Neural crest cell (in vitro differentiated cells): ENCODE results near the gene SLC6A13. TPM values are rescaled to one million over a fixed set of nuclear protein-coding genes. Genes with fewer than 3 reads are reported as not detected.

Source experiments
- DNase-seq: peaks from one replicate; pipeline ENCODE4 v3.0.0; 2021; ENCODE audit warnings: low read depth, mixed read lengths, low spot score
- H3K27ac Mint-ChIP-seq: one replicate; pipeline ENCODE4 v1.8.0; 2021; ENCODE audit warnings: mild to moderate bottlenecking, mixed read lengths; ENCODE audit not compliant: unreplicated experiment
- H3K27me3 Mint-ChIP-seq: 2 replicates; pipeline ENCODE4 v1.8.0; 2021; ENCODE audit warnings: low read depth, mild to moderate bottlenecking, mixed read lengths
- H3K36me3 Mint-ChIP-seq: 2 replicates; pipeline ENCODE4 v1.8.0; 2021; ENCODE audit warnings: low read depth, mild to moderate bottlenecking, mixed read lengths
- H3K4me1 Mint-ChIP-seq: 2 replicates; pipeline ENCODE4 v1.8.0; 2021; ENCODE audit warnings: mixed read lengths
- H3K4me3 Mint-ChIP-seq: one replicate; pipeline ENCODE4 v1.8.0; 2021; ENCODE audit warnings: mild to moderate bottlenecking, mixed read lengths
- H3K9me3 Mint-ChIP-seq: 2 replicates; pipeline ENCODE4 v1.8.0; 2021; ENCODE audit warnings: mixed read lengths
- total RNA-seq: library from RNA; stranded (reverse); gene quantifications from 2 replicates; pipeline ENCODE4 v1.2.1, GENCODE V29; 2021
- TF ChIP-seq, protein P1 (sequence below): fragments of 200-600 bp; sonication (generic); conservative IDR thresholded peaks from 2 replicates; pipeline ENCODE4 v1.5.0; 2021; ENCODE audit warnings: antibody characterized with exemption, mild to moderate bottlenecking

The SLC6A13 gene
- total RNA-seq, 1 donor from 2014 or later, result 0.30 TPM

DNA sequence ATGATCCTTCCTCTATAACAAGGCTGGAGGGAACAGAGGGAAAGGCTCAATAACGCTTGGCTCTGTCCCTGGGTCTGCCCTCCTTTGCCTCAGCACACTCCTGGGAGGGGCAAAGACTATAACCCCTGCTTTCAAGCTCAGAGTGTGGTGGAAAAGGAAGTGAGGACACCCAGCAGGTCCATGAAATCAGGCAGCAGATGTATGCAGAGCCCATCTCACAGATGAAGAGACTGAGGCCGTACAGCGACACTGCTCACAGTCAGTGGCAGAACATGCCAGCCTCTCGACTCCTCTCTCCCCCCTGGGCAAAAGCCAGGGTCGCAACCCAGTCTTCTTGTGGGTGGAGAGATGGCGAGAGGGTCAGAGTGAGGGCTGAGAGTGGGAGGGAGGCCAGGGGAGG is 88.5 kb downstream of the SLC6A13 start:
- Mint-ChIP-seq H3K4me1 (peaks cover 33% of the 10 kb centered on the region), H3K36me3 (no peaks in the 10 kb centered on the region), H3K9me3 (no peaks in the 10 kb centered on the region), H3K27ac (peak overlapping the region; percentile 50), H3K27me3 (peaks cover 3% of the 10 kb centered on the region), H3K4me3 (no peak overlapping the region)
- TF ChIP-seq, protein P1, sequence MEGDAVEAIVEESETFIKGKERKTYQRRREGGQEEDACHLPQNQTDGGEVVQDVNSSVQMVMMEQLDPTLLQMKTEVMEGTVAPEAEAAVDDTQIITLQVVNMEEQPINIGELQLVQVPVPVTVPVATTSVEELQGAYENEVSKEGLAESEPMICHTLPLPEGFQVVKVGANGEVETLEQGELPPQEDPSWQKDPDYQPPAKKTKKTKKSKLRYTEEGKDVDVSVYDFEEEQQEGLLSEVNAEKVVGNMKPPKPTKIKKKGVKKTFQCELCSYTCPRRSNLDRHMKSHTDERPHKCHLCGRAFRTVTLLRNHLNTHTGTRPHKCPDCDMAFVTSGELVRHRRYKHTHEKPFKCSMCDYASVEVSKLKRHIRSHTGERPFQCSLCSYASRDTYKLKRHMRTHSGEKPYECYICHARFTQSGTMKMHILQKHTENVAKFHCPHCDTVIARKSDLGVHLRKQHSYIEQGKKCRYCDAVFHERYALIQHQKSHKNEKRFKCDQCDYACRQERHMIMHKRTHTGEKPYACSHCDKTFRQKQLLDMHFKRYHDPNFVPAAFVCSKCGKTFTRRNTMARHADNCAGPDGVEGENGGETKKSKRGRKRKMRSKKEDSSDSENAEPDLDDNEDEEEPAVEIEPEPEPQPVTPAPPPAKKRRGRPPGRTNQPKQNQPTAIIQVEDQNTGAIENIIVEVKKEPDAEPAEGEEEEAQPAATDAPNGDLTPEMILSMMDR, result no peak
- DNase-seq, result no peak

DNA sequence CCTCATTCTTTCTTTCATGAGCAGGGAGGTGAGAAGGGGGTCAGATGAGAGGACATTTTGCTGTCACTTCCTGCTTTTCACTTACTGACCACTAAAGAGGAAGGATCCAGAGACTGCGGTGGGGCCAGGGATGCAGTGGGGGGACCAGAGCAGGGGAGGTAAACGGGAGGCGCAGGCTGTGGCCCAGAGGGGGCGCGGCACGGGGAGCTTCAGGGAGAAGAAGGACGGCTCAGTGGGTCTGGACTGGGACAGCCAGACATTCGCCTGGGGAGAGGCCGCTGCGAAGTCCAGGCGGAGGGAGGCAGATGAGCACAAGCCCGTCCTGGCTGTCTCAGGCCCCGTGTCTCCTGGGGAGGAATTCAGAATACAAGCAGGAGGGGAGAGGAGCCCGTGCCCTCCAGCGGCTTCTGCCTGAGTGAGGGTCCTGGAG is 89.9 kb downstream of the SLC6A13 start:
- Mint-ChIP-seq H3K9me3 (no peaks in the 10 kb centered on the region), H3K27ac (peak overlapping the region; percentile 43), H3K36me3 (no peaks in the 10 kb centered on the region), H3K4me1 (peaks cover 44% of the 10 kb centered on the region), H3K27me3 (peaks cover 3% of the 10 kb centered on the region), H3K4me3 (no peak overlapping the region)
- TF ChIP-seq, protein P1, result no peak
- no peak for DNase-seq

DNA sequence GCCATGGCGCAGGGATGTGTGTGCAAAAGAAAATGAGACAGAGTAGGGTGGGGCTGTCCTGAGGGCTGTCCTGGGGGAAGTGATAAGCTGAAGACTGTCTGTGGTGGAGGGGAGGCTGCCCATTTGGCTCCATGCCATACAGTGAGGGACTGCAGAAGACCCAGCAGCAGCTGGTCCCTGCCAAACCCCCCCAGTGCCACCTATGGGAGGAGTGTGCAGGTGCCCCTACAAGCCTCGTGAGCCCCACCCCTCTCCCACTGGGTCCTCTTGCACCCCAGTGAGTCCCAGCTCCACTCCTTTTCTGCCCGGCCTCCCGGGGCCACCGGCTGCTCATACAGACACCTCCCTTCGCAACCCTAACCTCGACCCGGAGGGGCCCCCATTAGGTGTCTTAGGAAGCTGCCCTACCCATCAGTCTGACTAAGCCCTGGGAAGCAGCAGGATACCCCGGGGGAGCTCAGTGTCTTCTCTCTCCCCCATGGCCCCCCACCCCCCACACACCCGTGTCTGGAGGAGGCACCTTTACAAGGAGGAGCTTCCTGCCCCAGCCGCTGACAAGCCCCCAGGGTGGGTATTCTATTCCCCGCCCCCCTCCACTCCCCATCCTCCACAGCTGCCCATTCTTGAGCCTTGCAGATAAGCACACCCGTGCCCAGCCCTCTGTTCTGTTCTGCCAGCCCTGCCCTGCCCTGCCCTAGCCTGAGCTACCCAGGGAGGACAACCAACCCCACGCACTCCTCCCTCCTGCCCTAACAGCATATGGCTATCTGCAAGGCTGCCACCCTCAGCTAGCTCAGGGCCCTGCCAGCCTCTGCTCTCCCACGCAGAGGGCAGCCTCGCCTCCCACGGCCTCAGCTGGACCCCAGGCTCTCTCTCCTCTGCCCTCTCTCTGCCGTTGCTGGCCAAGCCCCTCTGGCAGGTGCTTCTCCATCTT is 90.6 kb downstream of the SLC6A13 start:
- no peaks in the 10 kb centered on the region for H3K9me3 Mint-ChIP-seq
- H3K27me3 Mint-ChIP-seq, result peaks cover 3% of the 10 kb centered on the region
- no peak for DNase-seq
- peaks cover 48% of the 10 kb centered on the region for H3K4me1 Mint-ChIP-seq
- H3K4me3 Mint-ChIP-seq, result no peak overlapping the region
- H3K27ac Mint-ChIP-seq, result no peak overlapping the region
- no peaks in the 10 kb centered on the region for H3K36me3 Mint-ChIP-seq
- TF ChIP-seq, protein P1, result no peak

DNA sequence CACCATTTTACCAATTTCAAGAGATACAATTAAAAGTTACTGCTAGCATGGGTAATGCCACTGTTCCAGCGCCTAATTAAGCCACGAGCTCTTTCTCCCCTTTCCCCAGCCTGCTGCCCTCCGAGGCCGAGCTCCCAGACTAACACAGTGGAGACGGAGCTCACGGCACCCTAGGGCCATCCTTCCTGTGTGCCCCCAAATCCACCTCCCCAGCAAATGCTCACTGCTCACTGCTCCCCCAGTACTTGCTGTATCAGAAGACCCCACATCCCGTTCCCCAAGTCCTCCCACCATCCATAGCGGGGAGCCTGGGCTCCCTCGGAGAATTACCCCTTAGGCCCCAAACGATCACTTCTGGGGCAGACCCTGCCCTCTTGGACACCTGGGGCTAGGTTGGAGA is 91.4 kb downstream of the SLC6A13 start:
- Mint-ChIP-seq H3K27ac (no peak overlapping the region), H3K4me3 (no peak overlapping the region), H3K27me3 (peaks cover 3% of the 10 kb centered on the region), H3K4me1 (peaks cover 44% of the 10 kb centered on the region), H3K36me3 (no peaks in the 10 kb centered on the region), H3K9me3 (no peaks in the 10 kb centered on the region)
- TF ChIP-seq, protein P1, result no peak
- DNase-seq, result no peak

Other genes with a start within 250 kb of the SLC6A13 start
- gene IQSEC3, start 196.1 kb downstream of the SLC6A13 start, total RNA-seq, result 0.34 and 1.1 TPM in 2 replicates
- gene SLC6A12, start 48.7 kb downstream of the SLC6A13 start, total RNA-seq, result 0.14 and 0.47 TPM in 2 replicates
- gene KDM5A, start 126.5 kb upstream of the SLC6A13 start, total RNA-seq, result 58.8 and 63.1 TPM in 2 replicates
- 28.6 and 28.7 TPM in 2 replicates for gene CCDC77, start 138.8 kb upstream of the SLC6A13 start, total RNA-seq
- 2.6 and 3.1 TPM in 2 replicates for gene B4GALNT3, start 197.1 kb upstream of the SLC6A13 start, total RNA-seq